ENCODE data around the gene RRN3. TPM values are rescaled to one million over a fixed set of nuclear protein-coding genes. Genes with fewer than 3 reads are reported as not detected.
"Not testable (repeated sequence)": the region's sequence is repeated elsewhere in the genome, so short reads cannot be mapped to it uniquely, and the experiment has no call there.

The RRN3 gene
- total RNA-seq, 1 donor from 2014 or later = 31.5 TPM

DNA sequence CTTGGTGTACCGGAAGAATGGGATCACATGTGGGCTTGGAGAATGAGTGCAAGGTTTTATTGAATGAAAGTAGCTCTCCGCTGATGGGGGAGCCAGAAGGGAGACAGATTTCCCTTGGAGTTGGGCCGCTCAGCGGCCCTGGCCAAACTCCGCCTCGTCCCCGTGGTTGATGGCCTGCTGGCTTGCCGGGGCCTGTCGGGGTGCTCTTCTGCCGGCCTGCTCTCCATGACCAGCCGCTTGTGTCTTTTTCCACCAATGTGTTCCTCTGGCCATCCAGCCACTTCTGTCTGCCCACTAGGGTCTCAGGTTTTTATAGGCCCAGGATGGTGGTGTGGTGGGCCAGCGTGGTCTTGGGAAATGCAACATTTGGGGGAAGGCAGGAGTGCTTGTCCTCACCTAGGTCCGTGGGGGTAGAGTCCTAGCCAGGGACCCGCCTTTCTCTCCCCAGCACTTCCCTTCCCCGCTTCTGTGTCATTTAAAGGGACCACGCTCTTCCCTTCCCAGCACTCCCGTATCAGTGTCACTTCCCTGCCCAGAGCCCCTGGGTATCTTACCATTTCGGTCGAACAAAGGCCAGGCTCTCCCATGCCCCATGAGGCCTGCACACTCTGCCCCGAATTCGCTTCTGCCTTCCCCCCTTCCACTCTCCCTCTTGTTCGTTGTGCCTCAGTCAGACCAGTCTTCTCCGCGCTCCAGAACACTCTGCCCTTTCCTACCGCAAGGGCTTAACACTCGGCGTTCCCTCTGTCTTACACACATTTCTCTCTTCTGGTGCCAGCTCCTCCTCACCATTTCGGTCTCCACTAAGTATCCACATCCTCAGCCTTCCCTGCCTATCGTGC lies 66.3 kb downstream of the RRN3 start:
- DNase-seq = not testable (repeated sequence)

- not testable (repeated sequence) for DNase-seq
These were observed 67.0 kb downstream of the RRN3 start for GRCh38 chr16:15027051-15027450.

- DNase-seq = not testable (repeated sequence)
These were observed 68.7 kb downstream of the RRN3 start for GRCh38 chr16:15025234-15025951.

DNA sequence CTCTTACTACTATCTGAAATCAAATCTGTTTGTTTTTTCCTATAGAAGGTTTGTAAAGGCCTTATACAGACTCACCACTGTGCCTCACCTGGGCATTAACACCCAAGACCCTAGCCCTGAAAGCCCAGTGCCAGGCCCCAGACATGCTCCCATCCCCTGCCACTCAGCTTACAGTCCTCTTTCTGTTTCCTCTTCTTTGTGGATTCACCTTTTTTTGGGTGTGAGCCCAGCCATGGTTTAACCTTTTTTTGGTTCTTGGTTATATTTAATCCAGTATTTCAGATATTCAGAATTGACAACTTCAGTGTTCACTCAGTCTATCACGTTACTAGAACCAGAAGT lies 69.2 kb downstream of the RRN3 start:
- DNase-seq = not testable (repeated sequence)

DNA sequence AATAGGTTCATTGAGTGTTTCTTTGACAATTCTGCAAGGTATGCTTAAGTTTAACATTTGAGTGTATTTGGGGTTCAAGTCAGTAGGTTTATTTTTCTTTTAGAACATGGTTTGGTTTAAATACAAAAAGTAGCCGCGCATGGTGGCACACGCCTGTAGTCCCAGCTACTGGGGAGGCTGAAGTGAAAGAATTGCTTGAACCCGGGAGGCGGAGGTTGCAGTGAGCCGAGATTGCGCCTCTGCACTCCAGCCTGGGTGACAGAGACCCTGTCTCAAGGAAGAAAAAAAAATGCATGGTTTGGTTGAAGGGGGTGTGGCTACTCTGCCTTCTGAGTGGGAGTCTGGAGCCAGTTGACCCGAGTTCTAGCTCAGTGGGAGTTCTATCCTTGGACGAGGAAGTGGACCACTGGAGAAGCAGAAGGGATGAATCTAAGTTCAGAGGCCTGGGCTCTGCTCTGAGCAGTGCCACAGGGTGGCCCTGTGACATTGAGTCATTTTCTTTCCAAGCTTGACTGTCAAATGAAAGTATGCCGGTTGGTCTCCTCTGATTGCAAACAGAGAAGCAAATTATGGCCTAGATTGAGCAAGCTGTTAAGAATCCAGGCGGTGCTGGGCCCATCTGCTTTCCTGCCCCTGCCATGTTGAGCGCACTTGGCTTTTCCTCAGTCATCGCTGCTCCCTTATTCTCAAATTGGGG lies 70.5 kb downstream of the RRN3 start:
- DNase-seq = not testable (repeated sequence)

GRCh38 chr16:15022194-15022593 lies 71.9 kb downstream of the RRN3 start:
- not testable (repeated sequence) for DNase-seq

DNA sequence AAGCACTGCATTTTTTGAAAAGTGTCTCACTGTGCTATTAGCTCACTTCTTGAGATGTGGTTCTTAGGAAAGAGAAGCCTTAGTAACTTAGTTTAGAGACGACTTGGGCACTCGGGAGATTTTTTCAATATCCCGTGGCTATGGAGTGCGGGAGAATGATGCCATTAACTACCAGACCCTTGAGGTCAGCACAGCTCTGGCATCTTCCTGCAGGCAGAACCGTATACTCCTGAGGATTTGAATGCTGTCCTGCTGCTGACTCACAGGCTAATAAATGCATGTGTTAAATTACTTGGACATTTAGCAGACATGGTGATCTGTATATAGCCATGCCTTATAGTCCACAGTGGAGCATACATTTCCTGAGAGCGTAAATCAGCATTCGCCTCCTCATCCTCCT lies 72.6 kb downstream of the RRN3 start:
- DNase-seq = not testable (repeated sequence)

DNA sequence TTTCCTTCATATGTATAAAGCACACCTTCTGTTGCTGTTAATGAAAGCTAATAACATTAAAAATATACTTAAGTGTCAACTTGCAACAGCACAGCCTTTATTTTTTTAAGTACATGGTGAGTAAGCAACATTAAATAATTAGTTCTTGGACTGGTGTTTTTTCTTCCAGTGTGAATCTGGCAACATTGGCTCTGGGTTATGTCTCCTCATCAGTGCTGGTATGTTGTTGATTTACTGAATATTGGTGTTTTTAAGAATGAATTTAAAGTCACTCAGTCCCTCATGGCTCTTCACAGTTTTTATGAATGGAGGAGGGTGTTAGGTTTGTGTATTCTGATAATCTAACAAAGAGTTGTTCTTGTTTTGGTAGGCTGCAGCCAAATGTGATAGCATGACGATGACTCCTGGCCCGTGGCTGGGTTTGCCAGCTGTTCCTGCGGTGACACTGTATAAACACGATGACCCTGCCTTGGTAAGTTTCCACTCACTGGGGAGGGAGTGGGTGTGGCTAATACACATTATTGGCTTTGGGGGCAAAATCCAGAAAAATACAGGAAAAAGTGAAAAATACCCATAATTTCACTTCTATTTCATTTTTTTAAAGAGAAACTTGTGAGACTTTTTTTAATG lies 77.0 kb downstream of the RRN3 start:
- DNase-seq = not testable (repeated sequence)

- DNase-seq = not testable (repeated sequence)
These were observed 77.7 kb downstream of the RRN3 start for GRCh38 chr16:15016354-15016753.

DNA sequence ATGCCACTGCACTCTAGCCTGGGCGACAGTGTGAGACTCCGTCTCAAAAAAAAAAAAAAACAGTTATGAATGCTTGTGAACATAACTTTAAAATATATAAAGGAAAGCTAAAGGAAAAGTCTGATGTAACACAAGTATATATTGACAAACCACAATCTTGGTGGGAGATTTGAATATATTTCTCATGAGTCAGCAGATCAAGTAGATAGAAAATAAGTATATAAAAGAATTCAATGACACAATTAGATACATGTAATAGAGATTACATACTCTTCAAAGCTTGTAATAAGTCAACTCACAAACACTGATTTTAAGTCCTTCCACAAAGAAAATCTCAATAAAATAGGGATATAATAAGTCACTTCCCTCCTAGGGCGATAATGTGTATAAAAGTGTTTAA lies 78.4 kb downstream of the RRN3 start:
- DNase-seq = not testable (repeated sequence)

GRCh38 chr16:15012941-15013340 lies 81.1 kb downstream of the RRN3 start:
- DNase-seq = not testable (repeated sequence)

Small RNAs within 50 kb of the gene (small RNA-seq; reads per million reads assigned to genes)
- not detected for gene MIR1972-1 (ENCODE audit: low replicate concordance)

Other genes starting within 250 kb of the RRN3 start
- gene NPIPA1, start 156.8 kb downstream of the RRN3 start, total RNA-seq = 85.1 TPM
- 82.5 TPM for gene PDXDC1, start 119.2 kb downstream of the RRN3 start, total RNA-seq
- 36.8 TPM for gene NTAN1, start 38.2 kb downstream of the RRN3 start, total RNA-seq

Measured in skin of body (tissue), 3 donors.